ENCODE measurements around the gene NUDT6.

Gene NUDT6

GRCh38 chr4:122842984-122843531 lies 79.3 kb downstream of the NUDT6 start:
- no peaks in the 10 kb centered on the region for H3F3A ChIP-seq (ENCODE audit: low read depth)
- no peaks in the 10 kb centered on the region for H3K27me3 ChIP-seq (ENCODE audit: insufficient read depth, low read length, poor library complexity, severe bottlenecking)
- H3K4me2 ChIP-seq (ENCODE audit: low read depth, low read length, poor library complexity, severe bottlenecking) = no peak overlapping the region
- no peak overlapping the region for H3K4me3 ChIP-seq (ENCODE audit: low read length, poor library complexity, severe bottlenecking)
- no peaks in the 10 kb centered on the region for H3K36me3 ChIP-seq (ENCODE audit: insufficient read depth, low read length)
- no peak for TF ChIP-seq EZH2phosphoT487 (IDR thresholded peaks at IDR 0.05; ENCODE audit: borderline replicate concordance)
- TF ChIP-seq CTCF (conservative IDR thresholded peaks at IDR 0.05; ENCODE audit: low read length) = no peak
- no peak overlapping the region for H2AFZ ChIP-seq (ENCODE audit: low read length)
- H3K9ac ChIP-seq (ENCODE audit: low read depth, low read length, poor library complexity, severe bottlenecking) = no peak overlapping the region
- H4K20me1 ChIP-seq (ENCODE audit: insufficient read depth, low read length, poor library complexity, severe bottlenecking) = no peaks in the 10 kb centered on the region
- no peaks in the 10 kb centered on the region for H3K9me3 ChIP-seq (ENCODE audit: insufficient read depth, low read depth, low read length)
- no peaks in the 10 kb centered on the region for H3K4me1 ChIP-seq (ENCODE audit: insufficient read depth, low read length, poor library complexity, severe bottlenecking)
- H3K79me2 ChIP-seq (ENCODE audit: insufficient read depth, low read length) = no peaks in the 10 kb centered on the region
- no peaks in the 10 kb centered on the region for H3K9me2 ChIP-seq (replicated peaks; ENCODE audit: low read depth, low read length)

Data from Loucy (cell line).